Stimulated activated CD4-positive, alpha-beta T cell treated with anti-CD3 and anti-CD28 coated beads, Interleukin-4, amount 100 ng/mL, for 4 hours (primary cell): Measurements from ENCODE around the gene ERFL.
"Not testable (repeated sequence)": the region's sequence is repeated elsewhere in the genome, so short reads cannot be mapped to it uniquely, and the experiment has no call there.

Source experiments
- DNase-seq, 2 experiments: peaks; one replicate each; pipeline ENCODE4 v3.0.0-alpha.2; 2020

Gene ERFL

DNA sequence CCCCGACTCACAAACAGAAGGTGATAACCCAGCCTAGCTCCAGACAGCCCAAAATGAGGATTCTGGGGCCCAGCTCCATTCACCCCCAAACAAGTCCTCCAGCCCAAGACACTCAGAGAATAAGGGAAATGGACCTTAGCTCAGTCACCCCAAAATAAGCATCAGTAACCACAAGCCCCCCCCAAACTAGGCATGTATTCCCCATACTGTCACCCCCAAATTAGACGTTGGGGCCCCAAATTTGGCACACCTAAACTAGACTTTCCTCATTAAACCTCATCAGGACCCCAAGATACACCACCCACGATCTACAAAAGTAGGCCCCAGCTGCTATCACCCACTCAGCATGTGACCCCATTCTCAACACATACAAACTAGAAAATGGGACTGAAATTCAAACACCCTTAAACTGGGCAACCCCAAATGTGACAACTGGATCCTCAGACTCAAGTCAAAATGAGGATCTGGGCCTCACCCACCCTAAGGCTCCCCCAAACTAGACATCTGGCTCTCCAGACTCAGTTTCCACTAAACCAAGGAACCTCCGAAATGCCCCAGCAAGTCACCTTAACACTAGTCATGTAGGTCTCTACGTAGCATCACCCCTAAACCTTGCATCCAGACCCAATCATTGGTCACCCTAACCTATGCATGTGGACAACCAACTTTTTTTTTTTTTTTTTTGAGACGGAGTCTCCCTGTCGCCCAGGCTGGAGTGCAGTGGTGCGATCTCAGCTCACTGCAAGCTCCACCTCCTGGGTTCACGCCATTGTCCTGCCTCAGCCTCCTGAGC lies 13.4 kb upstream of the ERFL start:
- DNase-seq, result no peak

DNA sequence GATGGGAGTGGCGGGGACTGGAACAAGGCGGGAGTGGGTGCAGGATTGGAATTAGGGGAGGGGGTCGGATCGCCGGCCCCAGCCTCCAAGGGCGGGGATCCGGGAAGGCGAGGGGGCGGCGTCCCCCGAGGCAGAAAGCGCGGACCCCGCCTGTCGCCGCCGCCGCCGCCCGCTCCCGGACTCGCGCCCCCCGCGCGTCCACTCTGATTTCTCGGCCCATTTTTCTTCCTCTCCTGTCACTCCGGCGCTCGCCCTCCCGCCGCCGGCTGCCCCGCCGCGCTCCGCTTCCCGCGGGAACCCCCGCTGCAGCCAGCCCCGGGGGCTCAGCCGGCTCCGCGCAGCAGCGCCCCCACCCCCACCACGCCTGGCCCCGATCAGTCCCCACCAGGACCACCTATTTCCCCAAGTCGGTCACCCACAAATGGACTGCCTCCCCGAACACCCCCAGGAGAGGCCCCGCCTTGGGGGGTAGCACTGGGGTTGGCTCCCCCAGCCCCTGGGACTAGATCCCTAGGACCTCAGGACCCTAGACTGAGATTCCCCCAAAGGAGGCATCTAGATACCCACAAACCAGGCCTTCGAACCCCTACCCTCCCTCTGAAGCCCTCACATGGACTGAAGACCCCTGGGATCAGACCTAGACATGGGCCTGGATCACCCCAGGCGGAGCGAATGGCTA lies 12.6 kb upstream of the ERFL start:
- no peak for DNase-seq

- DNase-seq, result peak; percentile 56 to 68
Measured at GRCh38 chr19:41939861-41940730, 11.8 kb upstream of the ERFL start.

DNA sequence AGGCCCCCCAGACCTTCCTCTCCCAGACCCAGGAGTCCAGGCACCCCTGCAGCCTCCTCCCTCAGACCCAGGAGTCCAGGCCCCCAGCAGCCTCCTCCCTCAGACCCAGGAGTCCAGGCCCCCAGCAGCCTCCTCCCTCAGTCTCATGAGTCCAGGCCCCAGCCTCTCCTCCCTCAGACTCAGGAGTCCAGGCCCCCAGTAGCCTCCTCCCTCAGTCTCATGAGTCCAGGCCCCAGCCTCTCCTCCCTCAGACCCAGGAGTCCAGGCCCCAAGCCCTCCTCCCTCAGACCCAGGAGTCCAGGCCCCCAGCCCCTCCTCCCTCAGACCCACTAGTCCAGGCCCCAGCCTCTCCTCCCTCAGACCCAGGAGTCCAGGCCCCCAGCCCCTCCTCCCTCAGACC lies 11.0 kb upstream of the ERFL start:
- not testable (repeated sequence) for DNase-seq

DNA sequence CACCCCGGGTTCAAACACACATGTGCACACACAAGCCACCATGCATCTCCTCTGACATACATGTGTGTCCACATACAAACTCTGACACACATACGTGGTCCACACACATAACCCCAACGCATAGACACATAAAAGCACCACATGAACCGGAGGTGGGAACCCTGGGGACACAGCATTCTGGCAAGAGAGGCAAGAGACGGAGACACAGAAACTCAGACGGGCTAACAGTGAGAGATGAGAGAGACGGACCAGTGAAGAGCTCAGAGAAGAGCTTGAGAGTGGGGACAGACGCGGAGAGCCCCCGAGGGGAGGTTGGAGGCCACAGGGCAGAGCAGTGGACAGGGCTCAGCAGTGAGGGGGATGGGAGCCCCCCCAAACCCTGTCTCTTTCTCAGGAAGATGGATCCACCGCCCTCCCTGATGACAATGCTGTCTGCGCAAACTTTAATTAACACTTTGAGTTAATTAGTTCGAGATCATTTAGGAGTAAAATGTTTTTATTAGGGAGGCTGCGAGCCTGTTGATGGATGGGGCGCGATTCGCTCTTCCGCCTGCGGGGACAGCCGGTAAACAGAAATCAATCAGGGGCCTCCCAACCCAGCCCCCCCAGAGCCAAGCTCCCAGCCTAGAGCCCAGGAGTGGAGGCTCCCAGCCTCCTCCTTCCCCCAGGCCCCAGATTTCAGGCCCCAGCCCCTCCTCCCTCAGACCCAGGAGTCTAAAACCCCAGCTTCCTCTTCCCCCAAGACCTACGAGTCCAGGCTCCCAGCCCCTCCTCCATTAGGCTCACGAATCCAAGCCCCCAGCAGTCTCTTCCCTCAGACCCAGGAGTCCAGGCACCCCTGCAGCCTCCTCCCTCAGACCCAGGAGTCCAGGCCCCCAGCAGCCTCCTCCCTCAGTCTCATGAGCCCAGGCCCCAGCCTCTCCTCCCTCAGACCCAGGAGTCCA lies 9.5 kb upstream of the ERFL start:
- no peak for DNase-seq

GRCh38 chr19:41936961-41937360 lies 8.7 kb upstream of the ERFL start:
- DNase-seq, result no peak

GRCh38 chr19:41936416-41936850 lies 8.2 kb upstream of the ERFL start:
- DNase-seq, result no peak

- DNase-seq, result no peak
Measured at GRCh38 chr19:41935760-41936415, 7.6 kb upstream of the ERFL start.

DNA sequence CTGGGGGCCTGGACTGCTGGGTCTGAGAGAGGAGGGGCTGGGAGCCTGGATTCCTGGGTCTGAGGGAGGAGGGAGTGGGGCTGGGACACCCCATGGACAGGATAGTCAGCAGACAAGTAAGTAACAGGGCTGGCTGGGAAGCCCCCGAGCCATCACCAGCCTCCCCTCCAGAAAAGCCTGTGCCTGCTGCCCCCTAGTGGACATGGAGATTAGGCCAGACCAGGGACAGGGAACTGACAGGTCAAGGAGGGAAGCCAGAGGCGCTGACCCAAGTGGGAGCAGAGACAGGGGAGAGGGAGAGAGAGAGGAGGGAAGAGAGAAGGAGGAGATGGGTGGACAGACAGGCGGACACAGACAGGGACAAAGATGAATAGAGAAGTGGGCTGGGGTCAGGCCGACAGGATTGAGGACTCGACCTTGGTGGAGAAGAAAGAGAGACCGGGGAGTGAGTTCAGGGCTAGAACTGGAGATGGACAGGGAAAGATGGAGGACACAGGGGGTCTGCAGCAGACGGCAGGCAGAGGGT lies 6.7 kb upstream of the ERFL start:
- peak; percentile 67 to 71 for DNase-seq

GRCh38 chr19:41933693-41934426 lies 5.6 kb upstream of the ERFL start:
- DNase-seq, result no peak

- no peak for DNase-seq
Measured at GRCh38 chr19:41932720-41933332, 4.6 kb upstream of the ERFL start.

DNA sequence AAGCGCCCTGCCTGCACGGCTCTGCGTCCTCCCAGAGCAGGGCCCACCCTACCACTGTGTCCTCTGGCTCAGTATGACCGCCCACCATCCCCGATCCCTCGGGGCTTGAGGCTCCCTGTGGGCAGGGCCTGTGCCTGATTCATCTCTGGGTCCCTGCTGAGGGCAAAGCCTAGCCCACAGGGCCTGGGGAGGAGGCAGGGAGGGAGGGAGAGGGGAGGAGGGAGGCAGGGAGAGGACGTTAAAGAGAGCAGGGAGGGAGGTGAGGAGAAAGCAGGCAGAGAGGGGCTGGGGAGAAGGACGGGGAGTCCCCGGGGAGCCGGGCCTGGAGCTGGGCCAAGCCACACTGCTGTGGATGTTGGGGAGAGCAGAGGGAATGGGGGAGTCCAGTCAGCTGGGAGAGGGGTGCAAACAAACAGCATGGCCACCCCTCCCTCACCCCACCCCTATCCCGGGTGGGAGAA lies 4.0 kb upstream of the ERFL start:
- no peak for DNase-seq

- no peak for DNase-seq
Measured at GRCh38 chr19:41930926-41931592, 2.8 kb upstream of the ERFL start.

GRCh38 chr19:41930322-41930722 lies 2.1 kb upstream of the ERFL start:
- DNase-seq, result no peak

DNA sequence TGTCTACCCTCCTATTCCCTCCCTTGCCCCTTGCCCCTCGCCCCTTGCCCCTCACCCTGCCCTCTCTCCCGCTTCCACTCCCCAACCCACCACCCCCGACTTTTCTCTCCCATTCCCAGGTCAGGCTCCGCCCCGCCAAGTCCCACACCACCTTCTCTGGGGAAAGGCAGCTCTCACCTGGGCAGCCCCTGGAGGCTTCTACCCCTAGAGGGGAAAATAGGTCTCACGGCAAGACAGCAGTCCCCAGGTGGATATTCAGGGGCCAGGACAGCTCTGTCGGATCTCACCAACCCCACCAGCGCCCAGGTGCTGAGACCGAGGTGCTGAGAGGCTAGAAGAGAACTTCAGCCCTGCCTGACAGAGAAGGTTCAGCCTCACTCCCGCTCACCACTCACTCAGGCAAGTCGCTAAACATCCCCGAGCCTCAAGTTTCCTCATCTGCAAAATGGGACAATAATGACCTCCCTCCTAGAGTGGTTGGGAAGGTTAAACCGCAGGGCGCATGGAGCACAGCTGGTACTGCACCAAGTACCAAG lies 1.4 kb upstream of the ERFL start:
- no peak for DNase-seq

- DNase-seq, result peak in 1 of 2 experiments; percentile 43
Measured at GRCh38 chr19:41928754-41929535, 696 bp upstream of the ERFL start.

DNA sequence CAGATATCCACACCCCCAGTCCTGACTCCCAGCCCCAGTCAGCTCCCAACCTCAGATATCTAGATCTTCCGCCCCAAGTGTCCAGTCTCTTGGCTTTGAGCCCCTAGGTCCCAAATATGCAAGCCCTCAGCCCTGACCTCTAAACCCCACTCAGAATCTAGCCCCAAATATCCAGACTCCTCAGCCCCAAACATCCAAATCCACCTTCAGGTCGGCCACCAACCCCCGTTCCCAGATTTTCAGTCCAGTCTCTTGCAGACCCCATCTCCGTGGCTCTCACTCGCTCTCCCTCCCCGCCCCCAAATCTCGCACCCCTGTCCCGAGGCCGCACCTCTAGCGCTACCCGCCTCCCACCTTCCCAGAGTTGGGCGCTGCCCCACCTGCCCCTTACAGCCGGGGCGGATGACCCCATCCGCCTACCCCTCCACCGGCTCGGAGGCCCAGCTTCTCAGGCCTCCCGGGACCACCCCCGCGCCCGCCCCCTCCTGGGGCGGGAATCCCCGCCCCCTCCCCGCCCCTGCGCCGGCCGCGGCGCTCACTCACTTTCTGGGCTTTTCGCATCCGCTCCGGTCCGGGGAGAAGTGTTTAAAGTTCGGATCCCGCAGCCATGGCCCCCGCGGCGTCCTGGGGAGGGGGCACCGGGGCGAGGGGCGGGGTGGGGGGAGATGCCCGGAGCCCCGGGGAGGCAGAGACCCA lies 604 bp downstream of the ERFL start:
- DNase-seq, result peak in 1 of 2 experiments; percentile 37
